GM18868 (cell line): ENCODE data around the gene LY6G5B.
A peak's percentile ranks its signal among the peaks of the same experiment; 100 is the strongest.

ENCODE experiments used
- ATAC-seq: cut with Tn5 transposase; IDR thresholded peaks from one replicate; pipeline ENCODE4 v1.9.1; 2021; ENCODE audit warnings: mild to moderate bottlenecking, moderate library complexity; ENCODE audit not compliant: unreplicated experiment

LY6G5B gene

DNA sequence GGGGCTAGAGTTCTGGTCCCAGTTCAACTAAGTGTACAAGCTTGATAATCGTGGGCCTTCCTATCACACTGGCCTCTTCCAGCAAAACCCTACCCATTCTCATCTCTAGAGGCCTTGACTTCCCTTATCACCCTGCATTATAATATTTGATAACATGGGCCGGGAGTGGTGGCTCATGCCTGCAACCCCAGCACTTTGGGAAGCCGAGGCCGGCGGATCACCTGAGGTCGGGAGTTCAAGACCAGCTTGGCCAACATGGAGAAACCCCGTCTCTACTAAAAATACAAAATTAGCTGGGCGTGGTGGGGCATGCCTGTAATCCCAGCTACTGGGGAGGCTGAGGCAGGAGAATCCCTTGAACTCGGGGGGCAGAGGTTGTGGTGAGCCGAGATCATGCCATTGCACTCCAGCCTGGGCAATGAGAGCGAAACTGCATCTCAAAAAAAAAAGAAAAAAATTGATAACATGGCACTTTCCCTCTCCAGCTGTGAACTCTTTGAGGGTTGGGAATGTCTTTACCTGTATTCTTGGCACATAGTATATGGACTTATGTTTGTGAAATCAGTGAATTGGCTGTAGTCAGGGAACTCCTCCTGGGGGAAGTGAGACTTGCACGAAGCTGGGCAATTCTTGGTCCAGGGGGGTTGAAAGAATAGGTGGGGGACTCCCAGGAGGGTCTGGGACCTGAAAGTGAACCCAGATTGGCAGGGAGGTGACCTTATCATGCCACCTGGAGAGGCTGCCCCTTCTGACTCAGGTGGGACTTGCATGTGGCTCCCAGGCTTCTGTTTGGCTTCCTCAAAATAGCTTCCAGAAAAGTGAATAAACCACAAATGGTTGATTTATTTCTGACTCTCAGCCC, 8.3 kb upstream of the LY6G5B start:
- no peak for ATAC-seq

DNA sequence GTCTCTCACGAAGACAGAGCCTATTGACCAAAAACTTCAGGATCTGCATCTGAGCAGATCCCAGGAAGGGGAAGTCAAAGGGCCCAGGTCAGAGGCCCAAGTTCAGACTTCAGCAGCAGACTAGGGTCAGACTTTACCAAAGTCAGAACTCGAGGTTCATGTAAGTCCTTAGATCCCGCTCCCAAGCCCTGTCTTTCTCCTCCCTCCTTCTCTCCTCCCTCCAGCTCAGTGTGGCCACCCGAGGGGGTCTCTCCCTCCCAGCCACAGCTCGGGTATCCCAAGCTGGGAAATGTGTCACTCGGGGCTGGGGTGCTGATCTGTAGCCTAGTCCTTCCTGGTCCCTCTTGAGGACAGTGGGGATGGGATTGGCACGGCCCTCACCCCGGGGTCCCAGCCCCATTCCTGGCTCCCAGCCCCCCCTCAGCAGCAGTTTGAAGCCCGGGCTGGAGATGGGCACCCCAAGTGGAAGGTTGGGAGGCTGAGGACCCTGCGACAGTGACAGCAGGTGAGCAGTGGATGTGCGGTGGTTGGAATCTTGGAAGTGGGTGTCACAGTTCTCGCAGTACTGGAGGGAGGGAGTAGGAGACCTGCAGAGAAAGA, 7.6 kb upstream of the LY6G5B start:
- no peak for ATAC-seq

DNA sequence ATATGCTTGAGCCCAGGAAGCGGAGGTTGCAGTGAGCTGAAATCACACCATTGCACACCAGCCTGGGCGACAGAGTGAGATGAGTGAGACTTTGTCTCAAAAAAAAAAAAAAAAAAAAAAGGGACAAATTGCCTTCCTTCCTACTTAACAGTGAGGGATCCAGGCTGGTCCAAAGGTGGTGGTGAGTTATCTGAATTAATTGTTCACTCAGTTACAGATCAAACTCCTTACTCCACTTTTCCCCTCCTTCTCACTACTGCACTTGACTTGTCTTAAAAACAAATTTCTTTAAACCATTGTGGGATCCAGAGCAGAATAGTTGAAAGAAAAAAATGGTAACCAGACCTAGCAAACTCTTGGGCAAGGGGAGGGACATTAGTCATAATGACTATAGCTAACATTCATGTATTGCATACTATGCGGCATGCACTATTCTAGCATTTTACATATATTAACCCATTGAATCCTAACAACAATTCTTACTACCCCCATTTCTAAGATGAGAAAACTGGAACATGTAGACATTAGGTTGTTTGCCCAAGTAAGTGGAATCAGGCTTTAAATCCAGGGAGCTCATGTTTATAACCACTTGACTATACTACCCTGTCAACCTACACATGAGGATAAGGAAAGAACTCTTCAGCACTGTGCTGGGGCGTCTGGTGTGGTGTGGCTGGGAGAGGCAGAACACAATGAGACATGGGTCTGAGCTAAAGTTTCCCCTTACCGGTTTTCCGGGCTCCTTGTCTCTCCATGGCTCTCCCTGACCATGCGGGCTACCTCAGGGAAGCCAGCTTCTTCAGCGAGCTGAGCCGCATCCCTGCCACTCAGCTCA, 6.4 kb upstream of the LY6G5B start:
- no peak for ATAC-seq

DNA sequence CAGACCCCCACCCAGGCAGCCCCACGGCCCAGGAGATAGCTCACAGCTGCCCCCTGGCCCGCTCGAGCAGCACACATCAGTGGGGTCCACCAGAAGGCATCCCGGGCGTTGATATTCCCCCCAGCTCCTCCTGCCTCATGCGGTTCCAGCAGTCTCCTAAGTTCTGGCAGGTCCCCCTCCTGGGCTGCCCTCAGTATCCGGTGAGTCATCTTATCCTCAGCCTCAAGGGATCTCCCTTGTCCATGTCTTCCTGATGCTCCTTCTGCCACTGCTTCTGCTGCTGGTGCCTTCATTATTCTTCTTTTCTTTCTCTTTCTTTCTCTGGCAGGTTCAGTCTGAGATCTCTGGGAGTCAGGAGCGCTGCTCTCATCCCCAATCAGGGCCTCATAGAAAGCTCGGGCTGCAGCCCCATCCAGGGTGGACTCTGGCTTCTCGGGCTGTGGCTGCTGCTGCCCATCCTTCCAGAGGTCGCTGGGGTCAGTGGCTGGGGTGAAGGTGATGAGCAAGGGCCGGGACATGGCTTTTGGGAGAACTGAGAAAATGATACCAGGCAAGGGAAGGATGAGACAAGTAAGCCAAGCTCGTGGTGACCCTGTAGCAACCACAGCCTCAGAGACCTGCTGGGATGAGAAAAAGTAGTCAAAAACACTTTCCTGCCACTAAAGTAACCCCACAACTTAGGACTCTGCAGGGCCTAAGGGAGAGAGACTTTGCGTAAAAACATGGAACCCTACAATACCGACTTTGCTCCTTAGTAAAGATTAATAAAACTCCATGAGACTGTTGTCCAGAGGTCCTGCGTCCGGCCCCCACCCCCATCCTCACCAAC, 5.6 kb upstream of the LY6G5B start:
- no peak for ATAC-seq

DNA sequence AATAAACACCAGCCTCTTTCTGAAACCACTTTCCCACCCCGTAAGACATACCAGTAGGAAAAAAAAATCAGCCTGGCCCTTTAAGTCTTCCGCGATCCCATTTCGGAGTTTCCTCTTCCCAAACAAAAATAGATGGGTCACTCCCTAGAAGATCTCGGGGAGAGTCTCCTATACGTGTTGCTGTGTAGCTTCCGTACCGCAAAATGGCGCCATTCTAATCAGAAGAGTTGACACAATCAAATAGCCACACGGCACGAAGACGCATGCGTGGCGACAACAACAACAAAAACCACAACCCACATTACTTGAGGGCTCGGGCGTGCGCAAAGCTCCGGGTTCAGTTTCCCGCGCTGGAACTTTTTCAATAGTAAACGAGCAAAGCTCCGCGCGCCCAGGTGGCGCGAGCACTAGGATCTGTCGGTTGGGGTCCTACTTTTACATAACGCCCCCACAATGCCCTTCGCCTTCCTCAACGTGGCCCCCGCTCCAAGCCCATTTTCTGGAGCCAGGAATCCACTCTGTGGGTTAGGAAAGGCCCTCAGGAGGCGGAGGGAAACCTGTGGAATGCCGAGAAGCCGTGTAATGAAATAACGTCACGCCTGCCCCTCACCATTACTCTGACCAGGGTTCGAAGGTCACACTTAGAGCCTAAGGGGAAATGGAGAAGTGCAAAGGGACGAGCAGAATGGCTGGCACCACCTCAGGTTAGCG, 4.8 kb upstream of the LY6G5B start, which contains the start of gene GPANK1:
TSS of gene GPANK1 (minus strand) at position 208 of the 711 bp plus-strand sequence. CDS start 519 bp downstream, outside the sequence.
- peak; percentile 31 for ATAC-seq

DNA sequence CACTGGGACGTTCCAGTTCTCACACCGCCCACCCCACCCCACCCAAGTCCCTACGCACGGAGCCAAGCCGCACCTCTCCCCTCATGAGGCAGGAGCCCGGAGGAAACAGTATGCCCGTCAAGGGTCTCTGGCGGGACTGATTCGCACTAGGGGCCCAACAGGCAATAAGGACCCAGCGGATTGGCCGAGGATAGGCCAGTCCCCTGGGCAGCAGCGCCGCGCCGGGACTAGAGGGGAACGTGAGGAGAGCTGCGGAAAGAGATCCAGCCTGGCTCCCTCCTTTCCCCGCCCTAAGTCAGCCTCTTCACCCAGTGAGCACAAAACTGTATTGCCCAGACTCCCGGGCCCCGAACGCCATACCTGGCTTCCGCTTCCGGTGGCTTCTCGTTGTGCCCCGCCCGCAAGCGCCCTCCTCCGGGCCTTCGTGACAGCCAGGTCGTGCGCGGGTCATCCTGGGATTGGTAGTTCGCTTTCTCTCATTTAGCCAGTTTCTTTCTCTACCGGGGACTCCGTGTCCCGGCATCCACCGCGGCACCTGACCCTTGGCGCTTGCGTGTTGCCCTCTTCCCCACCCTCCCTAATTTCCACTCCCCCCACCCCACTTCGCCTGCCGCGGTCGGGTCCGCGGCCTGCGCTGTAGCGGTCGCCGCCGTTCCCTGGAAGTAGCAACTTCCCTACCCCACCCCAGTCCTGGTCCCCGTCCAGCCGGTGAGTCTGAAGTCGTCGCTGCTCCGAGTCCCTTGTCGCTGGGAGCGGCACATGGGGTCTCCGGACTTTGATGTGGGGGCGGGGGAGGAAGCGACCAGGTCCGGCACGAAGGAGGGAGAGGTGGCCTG, 4.1 kb upstream of the LY6G5B start, which contains the start of gene CSNK2B:
TSS of gene CSNK2B (plus strand) at position 580 of the 836 bp plus-strand sequence. CDS start 752 bp downstream, outside the sequence.
- ATAC-seq, result peak; percentile 74

DNA sequence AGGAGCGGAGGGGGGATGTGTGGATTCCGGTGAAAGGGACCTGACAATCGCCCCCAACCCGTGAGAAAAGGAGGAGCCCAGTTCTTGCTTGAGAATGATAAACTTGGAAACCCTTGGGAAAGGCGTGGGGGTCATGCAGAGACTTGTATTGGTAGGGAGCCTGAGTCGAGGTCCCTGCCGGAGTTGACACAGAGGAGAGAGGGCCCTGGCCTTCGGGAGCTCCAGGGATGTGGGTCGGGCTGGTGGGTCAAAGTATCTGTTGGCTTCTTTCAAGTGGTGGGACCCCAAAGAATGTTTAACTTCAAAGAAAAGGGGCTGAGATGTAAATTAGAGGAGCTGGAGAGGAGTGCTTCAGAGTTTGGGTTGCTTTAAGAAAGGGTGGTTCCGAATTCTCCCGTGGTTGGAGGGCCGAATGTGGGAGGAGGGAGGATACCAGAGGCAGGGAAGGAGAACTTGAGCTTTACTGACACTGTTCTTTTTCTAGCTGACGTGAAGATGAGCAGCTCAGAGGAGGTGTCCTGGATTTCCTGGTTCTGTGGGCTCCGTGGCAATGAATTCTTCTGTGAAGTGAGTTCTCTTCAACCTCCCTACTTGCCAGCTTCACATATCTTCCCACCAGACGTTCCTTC, 3.3 kb upstream of the LY6G5B start:
- no peak for ATAC-seq

DNA sequence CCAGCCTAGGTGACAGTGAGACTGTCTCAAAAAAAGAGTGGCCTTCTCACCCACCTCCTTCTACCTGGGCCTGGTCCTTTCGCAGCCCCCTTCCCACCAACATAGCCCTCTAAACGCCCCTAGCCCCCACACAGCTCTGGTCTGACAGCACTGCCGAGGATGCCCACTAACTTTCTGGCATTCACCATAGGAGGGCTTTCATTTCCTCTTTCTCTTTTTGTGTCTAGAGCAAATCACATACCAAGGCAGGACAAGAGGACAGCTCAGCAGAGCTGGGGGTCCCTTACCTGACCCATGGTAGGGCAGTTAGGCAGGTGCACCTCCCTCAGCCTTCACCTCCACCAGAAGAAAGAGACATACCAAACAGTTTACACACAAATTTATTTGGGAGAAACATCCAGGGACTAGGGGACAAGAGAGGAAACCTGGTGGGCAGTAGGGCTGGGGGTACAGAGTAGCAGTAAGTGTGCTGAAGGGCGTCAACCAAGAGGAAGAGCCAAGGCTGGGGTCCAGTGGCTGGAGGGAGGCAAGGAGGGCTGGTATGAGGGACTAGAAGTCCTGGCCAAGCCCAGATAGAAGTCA, 6.6 kb downstream of the LY6G5B start:
- ATAC-seq, result no peak

DNA sequence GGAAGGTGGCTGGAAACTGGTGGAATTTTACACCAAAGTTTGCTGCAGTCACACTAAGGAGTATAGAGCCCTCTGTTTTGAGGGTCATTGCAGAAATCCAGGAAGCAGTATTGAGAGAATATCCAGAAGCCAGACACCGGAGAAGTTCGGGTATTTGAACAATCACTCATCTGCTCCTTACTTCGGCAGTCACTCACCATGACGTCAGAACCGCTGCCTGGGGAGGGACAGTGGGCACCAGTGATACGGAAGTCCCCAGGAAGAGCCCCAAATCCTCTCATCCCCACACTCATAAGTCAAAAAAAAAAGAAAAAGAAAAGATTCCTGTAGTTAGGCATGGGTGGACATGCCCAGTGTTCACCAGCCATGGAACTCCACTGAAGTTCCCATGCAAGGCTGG, 7.1 kb downstream of the LY6G5B start:
- no peak for ATAC-seq

DNA sequence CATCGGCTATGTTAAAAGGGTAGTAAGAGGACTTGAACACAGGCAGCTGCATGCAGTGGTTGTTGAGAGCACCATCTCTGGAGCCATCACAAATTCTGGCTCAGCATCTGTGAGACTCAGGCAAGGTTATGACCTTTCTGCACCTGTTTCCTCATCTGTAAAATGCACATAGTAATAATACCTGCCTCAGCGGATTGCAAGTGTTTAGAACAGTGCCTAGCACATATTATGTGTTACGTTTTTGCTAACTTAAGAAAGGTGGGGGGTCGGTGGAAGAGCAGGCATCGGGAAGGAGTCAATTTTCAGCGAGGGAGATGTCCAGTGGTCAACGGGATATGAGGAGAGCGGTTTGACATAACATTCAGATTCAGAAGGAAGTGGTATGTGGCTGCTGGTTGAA, 8.2 kb downstream of the LY6G5B start:
- no peak for ATAC-seq

DNA sequence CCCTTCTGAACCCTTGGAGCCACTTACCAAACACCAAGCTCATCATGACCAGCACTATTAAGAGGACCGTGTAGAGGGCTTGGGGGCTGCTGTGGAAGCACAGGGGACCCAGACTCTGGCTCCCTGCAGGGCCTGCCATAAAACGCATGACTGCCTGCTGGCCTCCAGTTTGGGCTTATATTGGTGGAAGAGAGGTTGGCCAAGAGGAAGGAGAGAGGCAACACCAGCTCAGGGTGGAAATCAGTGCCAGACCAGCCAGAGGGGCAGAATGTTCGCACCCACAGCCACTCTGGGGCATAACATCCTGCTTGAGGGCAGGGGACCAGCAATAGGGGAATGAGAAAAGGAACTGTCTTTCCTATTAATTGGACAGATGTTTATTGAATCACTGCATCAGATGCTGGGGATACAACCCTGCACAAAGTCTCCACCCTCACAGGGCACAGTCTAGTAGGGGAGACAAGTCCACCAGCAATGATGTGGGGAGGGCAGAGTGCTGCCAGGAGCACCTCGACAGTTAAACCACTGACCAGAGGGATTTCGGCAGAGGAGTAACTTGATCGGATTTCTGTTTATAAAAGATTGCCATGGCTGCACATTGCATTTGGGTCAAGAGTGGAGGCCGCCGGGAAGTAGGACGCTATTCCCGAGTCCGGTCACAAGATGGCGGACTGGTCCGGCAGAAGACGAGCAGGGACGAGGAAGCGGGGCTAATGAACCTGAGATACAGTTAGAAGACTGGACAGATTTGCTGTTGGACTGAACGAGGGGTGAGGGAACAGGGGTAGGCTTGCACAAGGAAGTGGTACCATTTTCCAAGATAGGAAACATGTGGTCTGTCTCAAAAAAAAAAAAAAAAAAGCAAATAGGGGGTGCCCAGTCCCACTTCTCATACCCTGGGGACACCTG, 10.7 kb downstream of the LY6G5B start, which contains the start of gene LY6G5C:
TSS of gene LY6G5C (minus strand) at position 842 of the 909 bp plus-strand sequence. CDS start at position 148, 694 bp downstream.
- no peak for ATAC-seq

DNA sequence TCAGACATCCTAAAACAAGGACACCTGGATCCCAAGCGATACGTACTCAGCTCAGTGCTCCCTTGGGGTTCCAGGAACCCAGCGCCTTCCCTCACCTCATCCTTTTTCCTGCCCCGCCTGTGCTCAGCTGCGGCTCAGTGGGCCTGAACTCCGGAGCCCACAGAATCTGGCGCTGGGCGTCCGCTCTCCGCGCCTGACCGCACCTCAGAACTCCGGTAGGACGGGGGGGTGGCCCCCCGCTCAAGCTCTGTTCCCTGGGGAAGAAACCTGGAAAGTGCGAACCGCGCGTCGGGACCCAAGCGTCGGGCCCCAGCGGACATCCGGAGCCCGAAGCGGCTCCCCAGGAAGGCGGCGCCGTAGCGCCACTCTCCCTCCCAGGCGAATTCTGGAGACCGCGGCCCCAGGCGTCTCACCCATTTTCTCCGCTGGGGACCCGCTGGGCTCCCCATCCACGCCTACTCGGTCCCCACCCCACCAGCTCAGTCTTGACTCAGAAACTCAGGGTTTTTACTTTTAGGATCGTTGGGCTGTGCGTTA, 11.4 kb downstream of the LY6G5B start:
- ATAC-seq, result no peak

DNA sequence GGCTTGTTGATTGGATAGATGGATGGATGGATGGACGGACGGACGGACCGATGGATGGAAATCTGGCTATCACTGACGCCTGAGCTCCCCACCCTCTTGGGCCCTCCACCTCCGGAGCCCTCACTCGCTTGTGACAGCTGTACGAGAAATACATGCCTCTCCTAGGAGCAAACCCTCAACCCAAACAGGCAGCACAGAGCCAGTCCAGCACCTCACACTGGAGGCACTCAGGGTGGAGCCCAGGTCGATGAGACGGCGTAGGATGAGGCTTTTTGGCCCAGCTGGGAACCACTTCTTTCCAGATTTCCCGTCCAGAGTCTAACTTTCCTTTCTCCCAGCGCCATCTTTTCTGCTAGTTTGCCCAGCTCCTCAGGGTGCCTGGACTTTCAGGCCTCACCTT, 13.8 kb downstream of the LY6G5B start:
- no peak for ATAC-seq

DNA sequence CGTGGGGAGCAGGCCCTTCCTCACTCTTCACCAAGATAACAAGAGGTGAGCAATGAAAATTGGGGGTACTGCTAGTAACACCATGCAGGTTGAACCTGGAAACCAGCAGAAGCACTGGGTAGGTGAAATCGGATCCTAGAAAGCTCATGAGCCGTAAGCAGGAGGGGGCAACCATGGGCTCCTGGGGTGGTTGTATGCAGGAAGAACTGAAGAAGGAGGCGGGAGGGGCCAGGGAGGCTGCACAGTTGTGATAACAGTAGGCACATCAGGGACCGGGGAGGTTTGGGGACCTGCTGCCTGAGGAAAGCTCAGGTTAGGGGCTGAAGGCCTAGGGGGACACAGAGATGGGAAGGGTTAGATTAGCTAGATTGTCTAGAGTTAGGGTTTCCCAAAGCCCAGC, 16.7 kb downstream of the LY6G5B start:
- ATAC-seq, result no peak

DNA sequence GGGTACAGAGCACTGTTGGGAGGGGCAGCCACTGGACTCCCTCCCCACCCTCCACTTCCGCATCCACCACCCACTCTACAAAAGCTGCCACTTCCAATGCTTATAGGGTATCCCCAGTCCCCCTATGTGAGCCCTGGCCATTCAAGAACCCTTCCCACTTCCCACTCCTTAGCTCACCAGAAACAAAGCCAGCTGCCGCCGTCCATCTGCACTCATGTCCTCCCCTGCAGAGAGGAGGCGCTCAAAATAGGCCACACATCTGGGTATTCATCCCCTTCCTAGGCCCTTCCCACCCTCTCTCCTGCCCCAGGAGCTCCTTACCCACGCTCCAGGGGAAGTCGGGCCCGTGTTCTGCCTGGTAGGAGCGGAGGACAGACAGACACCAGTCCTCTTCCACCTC, 17.5 kb downstream of the LY6G5B start:
- ATAC-seq, result no peak

DNA sequence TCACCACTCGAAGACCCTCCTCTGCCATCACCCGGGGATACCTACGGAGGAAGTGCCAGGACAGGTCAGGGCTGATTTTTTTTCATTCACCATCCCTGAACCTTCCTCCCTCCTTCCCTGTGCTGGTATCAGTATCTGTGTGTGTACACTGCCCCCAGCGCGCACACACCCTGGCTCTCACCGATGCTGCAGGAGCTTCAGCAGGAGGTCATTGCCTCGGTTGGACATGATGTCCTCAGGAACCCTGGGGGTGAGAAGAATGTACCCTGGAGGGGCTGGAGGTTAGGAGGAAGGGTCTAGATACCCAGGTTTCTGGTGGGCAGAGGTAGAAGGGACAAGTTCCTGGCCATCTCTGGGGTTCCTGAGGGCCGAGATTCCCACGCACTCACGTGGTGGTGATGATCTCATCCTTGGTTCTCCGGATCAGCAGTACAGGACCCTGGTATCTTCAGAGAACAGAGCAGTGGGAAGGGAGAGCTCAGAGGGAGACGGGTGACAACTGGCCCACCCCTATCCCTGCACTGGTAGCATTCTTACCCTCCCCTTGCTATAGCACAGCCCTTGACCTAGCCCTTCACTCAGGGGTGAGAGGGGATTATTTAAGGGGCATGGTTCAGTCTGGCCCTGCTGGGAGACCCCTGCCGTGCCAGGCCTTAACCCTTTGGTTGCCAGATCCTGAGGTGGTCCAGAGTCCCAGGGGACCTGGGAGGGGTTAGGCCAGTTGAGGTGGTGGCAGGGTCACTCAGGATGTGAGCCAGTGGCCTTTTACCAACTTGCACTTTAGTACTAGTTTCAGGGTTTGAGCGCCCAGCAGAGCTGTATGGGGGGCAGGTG, 18.3 kb downstream of the LY6G5B start:
- ATAC-seq, result no peak
